Erythroblast (primary cell): Measurements from ENCODE around the gene FGD6.

Source experiments
- GATA1 ChIP-seq: IDR thresholded peaks from 2 replicates; pipeline ENCODE4 v1.6.1; 2011; ENCODE audit warnings: low read depth, mild to moderate bottlenecking, control low read depth, low read length, moderate library complexity
- POLR2A ChIP-seq: IDR thresholded peaks from 2 replicates; pipeline ENCODE4 v1.6.1; 2011; ENCODE audit warnings: mild to moderate bottlenecking, low read length

GRCh38 chr12:95207407-95207806 is 9.9 kb downstream of the FGD6 start:
- TF ChIP-seq POLR2A (no peak), GATA1 (no peak)
